ENCODE measurements around the gene GDPD3.

GRCh38 chr16:30094541-30095165 lies 18.7 kb downstream of the GDPD3 start:
- TF ChIP-seq, protein P1, sequence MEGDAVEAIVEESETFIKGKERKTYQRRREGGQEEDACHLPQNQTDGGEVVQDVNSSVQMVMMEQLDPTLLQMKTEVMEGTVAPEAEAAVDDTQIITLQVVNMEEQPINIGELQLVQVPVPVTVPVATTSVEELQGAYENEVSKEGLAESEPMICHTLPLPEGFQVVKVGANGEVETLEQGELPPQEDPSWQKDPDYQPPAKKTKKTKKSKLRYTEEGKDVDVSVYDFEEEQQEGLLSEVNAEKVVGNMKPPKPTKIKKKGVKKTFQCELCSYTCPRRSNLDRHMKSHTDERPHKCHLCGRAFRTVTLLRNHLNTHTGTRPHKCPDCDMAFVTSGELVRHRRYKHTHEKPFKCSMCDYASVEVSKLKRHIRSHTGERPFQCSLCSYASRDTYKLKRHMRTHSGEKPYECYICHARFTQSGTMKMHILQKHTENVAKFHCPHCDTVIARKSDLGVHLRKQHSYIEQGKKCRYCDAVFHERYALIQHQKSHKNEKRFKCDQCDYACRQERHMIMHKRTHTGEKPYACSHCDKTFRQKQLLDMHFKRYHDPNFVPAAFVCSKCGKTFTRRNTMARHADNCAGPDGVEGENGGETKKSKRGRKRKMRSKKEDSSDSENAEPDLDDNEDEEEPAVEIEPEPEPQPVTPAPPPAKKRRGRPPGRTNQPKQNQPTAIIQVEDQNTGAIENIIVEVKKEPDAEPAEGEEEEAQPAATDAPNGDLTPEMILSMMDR (optimal IDR thresholded peaks at IDR 0.05 in 1 of 3, IDR thresholded peaks at IDR 0.05 in 1 of 3, conservative IDR thresholded peaks at IDR 0.05 in 1 of 3; ENCODE audit: extremely low read depth in 1 of 3, insufficient read depth in 2 of 3, low read length in 3 of 3): no peak
- TF ChIP-seq EZH2 (IDR thresholded peaks at IDR 0.05; ENCODE audit: low read length): no peak

All from keratinocyte (primary cell).